ENCODE results near the gene SBF1.

SBF1 gene

GRCh38 chr22:50506611-50507420 is 32.0 kb upstream of the SBF1 start:
- peak; percentile 13 for DNase-seq

- no peak for DNase-seq
These were observed 31.2 kb upstream of the SBF1 start for GRCh38 chr22:50505776-50506610.

GRCh38 chr22:50505276-50505775 is 30.5 kb upstream of the SBF1 start:
- no peak for DNase-seq

- DNase-seq, result no peak
These were observed 29.8 kb upstream of the SBF1 start for GRCh38 chr22:50504369-50505211.

GRCh38 chr22:50503475-50504145 is 28.8 kb upstream of the SBF1 start:
- DNase-seq, result no peak

GRCh38 chr22:50502628-50503474 is 28.0 kb upstream of the SBF1 start:
- DNase-seq, result no peak

- no peak for DNase-seq
These were observed 27.3 kb upstream of the SBF1 start for GRCh38 chr22:50502096-50502495.

- no peak for DNase-seq
These were observed 25.6 kb upstream of the SBF1 start for GRCh38 chr22:50500452-50500851.

- peak; percentile 81 for DNase-seq
These were observed 23.6 kb upstream of the SBF1 start for GRCh38 chr22:50498322-50498890.

GRCh38 chr22:50497093-50497492 is 22.3 kb upstream of the SBF1 start:
- DNase-seq, result no peak

- DNase-seq, result no peak
These were observed 15.9 kb upstream of the SBF1 start for GRCh38 chr22:50490531-50491308.

- DNase-seq, result no peak
These were observed 14.8 kb upstream of the SBF1 start for GRCh38 chr22:50489363-50490243.

- no peak for DNase-seq
These were observed 14.1 kb upstream of the SBF1 start for GRCh38 chr22:50488886-50489285.

- no peak for DNase-seq
These were observed 13.3 kb upstream of the SBF1 start for GRCh38 chr22:50488006-50488677.

- no peak for DNase-seq
These were observed 12.6 kb upstream of the SBF1 start for GRCh38 chr22:50487290-50488005.

GRCh38 chr22:50486561-50487289 is 11.9 kb upstream of the SBF1 start, which contains the start of gene MIOX:
Gene MIOX, plus strand, starts transcription at chr22:50486859. Its CDS starts 39 bp downstream, at chr22:50486898.
- no peak for DNase-seq
